ENCODE results near the gene SLC16A11. TPM values are rescaled to one million over a fixed set of nuclear protein-coding genes. Genes with fewer than 3 reads are reported as not detected.

Gene SLC16A11
- total and polyA plus RNA-seq, 9 of the 15 experiments (the other 6 are each of a cell fraction or from before 2014, with no cell fraction given) = not detected

DNA sequence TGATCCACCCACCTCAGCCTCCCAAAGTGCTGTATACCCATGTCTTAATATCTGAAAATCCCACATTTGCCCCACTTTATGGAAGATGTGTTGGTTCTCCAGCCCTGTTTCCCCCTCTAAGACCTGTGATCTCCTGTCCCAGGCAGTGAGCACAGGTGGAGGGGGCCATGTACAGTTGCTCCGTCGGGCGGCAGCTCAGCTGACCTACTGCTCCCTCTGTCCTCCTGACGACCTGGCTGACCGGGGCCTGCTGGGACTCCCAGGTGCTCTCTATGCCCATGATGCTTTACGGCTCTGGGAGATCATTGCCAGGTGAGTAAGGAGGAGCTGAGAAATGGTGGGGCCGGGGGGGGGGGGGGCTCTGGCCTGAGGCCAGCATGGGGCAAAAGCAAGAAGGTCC, 38.2 kb downstream of the SLC16A11 start:
- FAIRE-seq (no peak), ATAC-seq (no peak), DNase-seq (ENCODE audit: extremely low read depth in 1 of 4, low spot score in 3 of 4) (no peak)
- no peak overlapping the region for H3K27ac ChIP-seq (ENCODE audit: extremely low read depth, low read depth, low read length)
- peaks cover 7 to 11% of the 10 kb centered on the region in 2 experiments; a peak in 4 of 5 replicates for H3K4me1 ChIP-seq (replicated peaks in 1 of 2; ENCODE audit: control insufficient read depth in 2 of 2, insufficient read depth in 2 of 2, low read length in 2 of 2)
- 77% methylated on average over 6 of the region's 7 CpGs for WGBS (ENCODE audit: insufficient coverage, low coverage, missing lambda C conversion rate)
- H3K27me3 ChIP-seq (ENCODE audit: control insufficient read depth in 2 of 2, insufficient read depth in 2 of 2, low read length in 2 of 2) = no peaks in the 10 kb centered on the region
- no peak for TF ChIP-seq ESRRA (IDR thresholded peaks at IDR 0.05; ENCODE audit: borderline replicate concordance, low read depth)
- no peak for TF ChIP-seq ZNF282 (CRISPR knock-in tag; IDR thresholded peaks at IDR 0.05)
- no peak overlapping the region for H3K9ac ChIP-seq (ENCODE audit: insufficient read depth in 1 of 2, low read depth in 2 of 2, low read length in 2 of 2)
- H3K4me2 ChIP-seq (ENCODE audit: insufficient read depth, low read length) = no peak overlapping the region
- intact Hi-C loops (cut with micrococcal nuclease) (loop anchor here (2.0 kb wide), 1 partner anchor 163 kb away; no protein-coding TSS in a partner anchor), in situ Hi-C loops (cut with MboI) (loop anchor here (5.0 kb wide), 2 partner anchors 93 to 338 kb away; no protein-coding TSS in a partner anchor)
- ChIA-PET POLR2A (interaction anchor here (0.5 to 2.7 kb wide), 3 partner anchors 19 to 519 kb away, joined by 4 to 11 read pairs (median 4); no protein-coding TSS in a partner anchor), CTCF (ENCODE audit: low intra/inter-chr PET ratio) (interaction anchor here (2.1 to 3.1 kb wide), 2 partner anchors 94 to 162 kb away, joined by 7 to 40 read pairs; no protein-coding TSS in a partner anchor)
- peaks cover 20% of the 10 kb centered on the region for H3K79me2 ChIP-seq (ENCODE audit: control insufficient read depth, insufficient read depth, low read length)
- BruUV-seq (replicated peaks) = no TSS peak
- no peaks in the 10 kb centered on the region for H4K20me1 ChIP-seq (replicated peaks; ENCODE audit: control insufficient read depth, insufficient read depth, low read length)
- no peaks in the 10 kb centered on the region for H3K9me3 ChIP-seq (replicated peaks; ENCODE audit: control insufficient read depth, insufficient read depth, low read depth, low read length)
- H2AFZ ChIP-seq (ENCODE audit: low read depth, low read length) = no peak overlapping the region
- H3K4me3 ChIP-seq = no peak overlapping the region
- H3K36me3 ChIP-seq (ENCODE audit: control insufficient read depth, insufficient read depth, low read length) = peaks cover 40% of the 10 kb centered on the region; the same call in 2 of the 3 replicates
- no peaks in the 10 kb centered on the region for H3K9me1 ChIP-seq (ENCODE audit: control insufficient read depth, insufficient read depth, low read length)

DNA sequence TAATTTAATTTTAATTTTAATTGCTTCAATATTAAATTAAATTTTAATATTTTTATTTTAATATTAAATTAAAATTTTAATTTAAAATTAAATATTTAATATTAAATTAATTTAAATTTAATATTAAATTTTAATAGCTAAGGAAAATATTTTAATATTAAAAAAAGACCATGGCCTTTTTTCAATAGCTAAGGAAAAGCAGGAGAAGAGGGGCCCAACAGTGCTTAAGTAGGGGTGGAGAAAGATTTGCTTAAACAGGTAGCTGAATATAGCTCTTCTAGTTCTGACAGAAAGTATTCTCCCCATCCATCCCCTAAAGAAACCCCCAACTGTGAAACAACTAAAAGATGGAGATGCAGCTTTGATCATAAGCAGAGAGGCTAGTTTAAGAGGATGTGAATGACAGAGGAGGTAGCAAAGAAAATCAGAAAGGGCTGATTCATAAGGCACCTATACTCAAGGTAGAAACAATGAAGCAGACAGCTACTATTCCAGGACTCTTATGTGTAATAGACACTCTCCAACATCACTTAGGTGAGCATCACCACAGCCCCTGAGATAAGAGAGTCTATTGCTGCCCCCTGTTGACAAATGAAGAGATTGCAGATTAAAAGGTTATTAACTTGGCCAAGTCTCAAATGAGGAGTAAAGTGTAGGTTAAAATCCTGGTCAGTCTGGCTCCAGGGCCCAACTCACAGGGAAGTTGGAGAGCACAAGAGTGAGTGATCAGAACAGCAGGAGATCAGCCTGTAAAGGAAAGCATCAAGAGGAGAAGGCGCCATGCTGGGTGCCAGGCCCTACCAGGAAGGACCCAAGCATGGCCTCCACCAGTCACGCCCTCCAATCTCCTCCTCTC, 39.3 kb downstream of the SLC16A11 start:
- Histone ChIP-seq H3K36me3 (ENCODE audit: control insufficient read depth, insufficient read depth, low read length) (peaks cover 38% of the 10 kb centered on the region; the same call in 2 of the 3 replicates), H3K4me3 (no peak overlapping the region), H3K27ac (ENCODE audit: extremely low read depth, low read depth, low read length) (no peak overlapping the region), H4K20me1 (replicated peaks; ENCODE audit: control insufficient read depth, insufficient read depth, low read length) (no peaks in the 10 kb centered on the region), H3K9me3 (replicated peaks; ENCODE audit: control insufficient read depth, insufficient read depth, low read depth, low read length) (no peaks in the 10 kb centered on the region), H3K9ac (ENCODE audit: insufficient read depth in 1 of 2, low read depth in 2 of 2, low read length in 2 of 2) (no peak overlapping the region), H3K4me2 (ENCODE audit: insufficient read depth, low read length) (no peak overlapping the region), H3K79me2 (ENCODE audit: control insufficient read depth, insufficient read depth, low read length) (peaks cover 9% of the 10 kb centered on the region), H3K9me1 (ENCODE audit: control insufficient read depth, insufficient read depth, low read length) (no peaks in the 10 kb centered on the region), H2AFZ (ENCODE audit: low read depth, low read length) (no peak overlapping the region), H3K4me1 (replicated peaks in 1 of 2; ENCODE audit: control insufficient read depth in 2 of 2, insufficient read depth in 2 of 2, low read length in 2 of 2) (peaks cover 6% of the 10 kb centered on the region in 2 experiments; a peak in 4 of 5 replicates), H3K27me3 (ENCODE audit: control insufficient read depth in 2 of 2, insufficient read depth in 2 of 2, low read length in 2 of 2) (no peaks in the 10 kb centered on the region)
- ATAC-seq (peak; percentile 84), FAIRE-seq (peak; percentile 93), DNase-seq (ENCODE audit: extremely low read depth in 1 of 4, low spot score in 3 of 4) (peak; percentile 41 to 69 (median 48))
- ChIA-PET POLR2A (interaction anchor here (0.6 to 2.7 kb wide), 7 partner anchors 11 to 287 kb away, joined by 3 to 11 read pairs (median 4); no protein-coding TSS in a partner anchor), CTCF (ENCODE audit: low intra/inter-chr PET ratio) (interaction anchor here (0.7 to 3.1 kb wide), 4 partner anchors 33 to 339 kb away, joined by 3 to 40 read pairs (median 5); no protein-coding TSS in a partner anchor)
- intact Hi-C loops (cut with micrococcal nuclease) (loop anchor here (1.0 to 2.0 kb wide), 2 partner anchors 90 to 162 kb away; no protein-coding TSS in a partner anchor), in situ Hi-C loops (cut with MboI) (loop anchor here (5.0 kb wide), 2 partner anchors 92 to 337 kb away; no protein-coding TSS in a partner anchor)
- WGBS (ENCODE audit: insufficient coverage, low coverage, missing lambda C conversion rate) = 100% methylated on average over 1 of the region's 2 CpGs
- no TSS peak for BruUV-seq (replicated peaks)
- peak in 1 of 2 experiments; percentile 10; a peak in 1 of 4 replicates for TF ChIP-seq KDM1A (IDR thresholded peaks at IDR 0.05)
- TF ChIP-seq, protein P1, sequence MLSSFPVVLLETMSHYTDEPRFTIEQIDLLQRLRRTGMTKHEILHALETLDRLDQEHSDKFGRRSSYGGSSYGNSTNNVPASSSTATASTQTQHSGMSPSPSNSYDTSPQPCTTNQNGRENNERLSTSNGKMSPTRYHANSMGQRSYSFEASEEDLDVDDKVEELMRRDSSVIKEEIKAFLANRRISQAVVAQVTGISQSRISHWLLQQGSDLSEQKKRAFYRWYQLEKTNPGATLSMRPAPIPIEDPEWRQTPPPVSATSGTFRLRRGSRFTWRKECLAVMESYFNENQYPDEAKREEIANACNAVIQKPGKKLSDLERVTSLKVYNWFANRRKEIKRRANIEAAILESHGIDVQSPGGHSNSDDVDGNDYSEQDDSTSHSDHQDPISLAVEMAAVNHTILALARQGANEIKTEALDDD (IDR thresholded peaks at IDR 0.05) = peak; percentile 20; the same call in 1 of the 2 replicates
- TF ChIP-seq CREM (IDR thresholded peaks at IDR 0.05; ENCODE audit: low read depth) = no peak
